Nephron (organoid): ENCODE results near the gene SNX30.

Experiments
- H3K27ac Mint-ChIP-seq, 3 experiments: 2 replicates each; pipeline ENCODE4 v1.8.0; 2020; ENCODE audit warnings: mixed read lengths in 3 of 3, mild to moderate bottlenecking in 2 of 3, moderate library complexity in 1 of 3
- H3K27me3 Mint-ChIP-seq: 2 replicates; pipeline ENCODE4 v1.8.0; 2021; ENCODE audit warnings: low read depth, mild to moderate bottlenecking, moderate library complexity, mixed read lengths
- H3K36me3 Mint-ChIP-seq: 2 replicates; pipeline ENCODE4 v1.8.0; 2020; ENCODE audit warnings: low read depth, mixed read lengths
- H3K4me1 Mint-ChIP-seq: 2 replicates; pipeline ENCODE4 v1.8.0; 2020; ENCODE audit warnings: mixed read lengths
- H3K4me3 Mint-ChIP-seq, 3 experiments: 2 replicates each; pipeline ENCODE4 v1.8.0; 2020; ENCODE audit warnings: mild to moderate bottlenecking in 3 of 3, mixed read lengths in 3 of 3, moderate library complexity in 2 of 3
- H3K9me3 Mint-ChIP-seq: 2 replicates; pipeline ENCODE4 v1.8.0; 2020; ENCODE audit warnings: mixed read lengths
- TF ChIP-seq, protein P1 (sequence below), 3 experiments: fragments of 200-600 bp; sonication (generic); IDR thresholded peaks; one replicate each; pipeline ENCODE4 v1.5.0; 2021; ENCODE audit warnings: antibody characterized with exemption in 3 of 3; ENCODE audit not compliant: unreplicated experiment in 3 of 3

The SNX30 gene

DNA sequence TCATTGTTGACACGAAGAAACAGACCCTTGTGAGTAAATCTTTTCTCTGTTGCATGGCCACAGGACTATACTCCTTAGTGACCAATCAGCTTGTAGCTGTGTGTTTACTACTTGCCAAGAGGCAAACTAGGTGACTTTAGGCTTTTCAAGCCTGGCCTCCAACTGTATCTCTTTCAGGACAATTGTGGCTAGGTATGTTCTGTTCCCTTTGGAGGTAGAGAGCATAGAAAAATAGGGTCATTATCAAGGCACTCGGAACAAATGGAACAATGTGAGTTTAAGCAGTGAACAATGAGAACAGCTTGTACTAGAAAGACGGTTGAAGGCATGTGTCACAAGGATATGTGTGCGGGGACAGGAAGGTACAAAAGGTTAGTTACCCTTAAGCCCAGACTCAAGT, 92.0 kb downstream of the SNX30 start:
- Mint-ChIP-seq H3K4me1 (peaks cover 21% of the 10 kb centered on the region), H3K9me3 (no peaks in the 10 kb centered on the region), H3K4me3 (no peak overlapping the region), H3K27ac (no peak overlapping the region), H3K27me3 (no peaks in the 10 kb centered on the region), H3K36me3 (peaks cover 38% of the 10 kb centered on the region)
- TF ChIP-seq, protein P1, sequence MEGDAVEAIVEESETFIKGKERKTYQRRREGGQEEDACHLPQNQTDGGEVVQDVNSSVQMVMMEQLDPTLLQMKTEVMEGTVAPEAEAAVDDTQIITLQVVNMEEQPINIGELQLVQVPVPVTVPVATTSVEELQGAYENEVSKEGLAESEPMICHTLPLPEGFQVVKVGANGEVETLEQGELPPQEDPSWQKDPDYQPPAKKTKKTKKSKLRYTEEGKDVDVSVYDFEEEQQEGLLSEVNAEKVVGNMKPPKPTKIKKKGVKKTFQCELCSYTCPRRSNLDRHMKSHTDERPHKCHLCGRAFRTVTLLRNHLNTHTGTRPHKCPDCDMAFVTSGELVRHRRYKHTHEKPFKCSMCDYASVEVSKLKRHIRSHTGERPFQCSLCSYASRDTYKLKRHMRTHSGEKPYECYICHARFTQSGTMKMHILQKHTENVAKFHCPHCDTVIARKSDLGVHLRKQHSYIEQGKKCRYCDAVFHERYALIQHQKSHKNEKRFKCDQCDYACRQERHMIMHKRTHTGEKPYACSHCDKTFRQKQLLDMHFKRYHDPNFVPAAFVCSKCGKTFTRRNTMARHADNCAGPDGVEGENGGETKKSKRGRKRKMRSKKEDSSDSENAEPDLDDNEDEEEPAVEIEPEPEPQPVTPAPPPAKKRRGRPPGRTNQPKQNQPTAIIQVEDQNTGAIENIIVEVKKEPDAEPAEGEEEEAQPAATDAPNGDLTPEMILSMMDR (IDR thresholded peaks at IDR 0.05; ENCODE audit: unreplicated experiment in 3 of 3), result no peak

DNA sequence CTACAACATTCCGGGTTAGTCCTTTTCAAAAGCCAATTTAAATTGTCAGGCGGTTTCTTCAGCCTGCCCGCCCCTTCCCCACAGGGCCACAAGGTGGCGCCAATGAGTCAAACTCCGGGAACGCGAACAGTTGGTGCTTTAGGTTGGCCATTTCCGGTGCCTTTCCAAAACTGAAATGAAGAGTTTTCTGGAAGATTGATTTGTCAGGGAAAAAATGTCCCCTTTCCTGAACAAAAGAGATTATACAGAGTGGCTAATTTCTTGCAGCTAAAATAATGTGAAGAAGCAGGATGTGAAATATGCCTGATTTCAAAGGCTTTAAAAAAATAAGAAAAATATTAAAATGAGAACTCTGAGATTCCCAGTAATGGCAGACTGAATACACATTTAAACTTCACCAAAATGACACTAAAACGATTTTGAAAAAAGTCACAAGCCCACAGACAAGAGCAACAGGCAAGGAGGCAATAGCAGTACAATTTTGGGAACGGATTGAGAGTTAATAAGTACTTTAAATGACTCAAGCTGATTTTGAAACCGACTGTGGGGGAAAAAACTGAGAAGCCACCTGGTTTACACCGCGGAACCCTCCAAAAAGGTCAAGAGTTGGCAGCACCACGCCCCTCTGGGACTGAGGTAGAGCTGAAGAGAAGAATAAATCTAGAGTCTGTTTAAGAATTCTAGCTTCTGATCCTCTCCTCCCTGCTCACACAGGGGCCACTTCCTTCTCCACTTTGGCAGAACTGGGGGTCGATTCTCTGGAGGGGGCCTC, 94.4 kb downstream of the SNX30 start:
- Mint-ChIP-seq H3K4me1 (peaks cover 16% of the 10 kb centered on the region), H3K36me3 (peaks cover 17% of the 10 kb centered on the region), H3K9me3 (no peaks in the 10 kb centered on the region), H3K27me3 (no peaks in the 10 kb centered on the region), H3K27ac (no peak overlapping the region), H3K4me3 (no peak overlapping the region)
- TF ChIP-seq, protein P1 (IDR thresholded peaks at IDR 0.05; ENCODE audit: unreplicated experiment in 3 of 3), result peak; percentile 96 to 98 (median 97)

- Mint-ChIP-seq H3K4me1 (peaks cover 16% of the 10 kb centered on the region), H3K27me3 (no peaks in the 10 kb centered on the region), H3K9me3 (no peaks in the 10 kb centered on the region), H3K4me3 (no peak overlapping the region), H3K36me3 (peaks cover 14% of the 10 kb centered on the region), H3K27ac (no peak overlapping the region)
- TF ChIP-seq, protein P1 (IDR thresholded peaks at IDR 0.05; ENCODE audit: unreplicated experiment in 3 of 3), result no peak
These were observed 96.2 kb downstream of the SNX30 start for GRCh38 chr9:112846528-112847488.

GRCh38 chr9:112848316-112849151, 98.0 kb downstream of the SNX30 start:
- Mint-ChIP-seq H3K27ac (no peak overlapping the region), H3K9me3 (no peaks in the 10 kb centered on the region), H3K4me3 (no peak overlapping the region), H3K27me3 (no peaks in the 10 kb centered on the region), H3K4me1 (peaks cover 28% of the 10 kb centered on the region), H3K36me3 (peaks cover 24% of the 10 kb centered on the region)
- TF ChIP-seq, protein P1 (IDR thresholded peaks at IDR 0.05; ENCODE audit: unreplicated experiment in 3 of 3), result no peak

- TF ChIP-seq, protein P1 (IDR thresholded peaks at IDR 0.05; ENCODE audit: unreplicated experiment in 3 of 3), result no peak
- no peaks in the 10 kb centered on the region for H3K27me3 Mint-ChIP-seq
- no peak overlapping the region for H3K27ac Mint-ChIP-seq
- H3K4me3 Mint-ChIP-seq, result no peak overlapping the region
- no peaks in the 10 kb centered on the region for H3K9me3 Mint-ChIP-seq
- peaks cover 29% of the 10 kb centered on the region for H3K4me1 Mint-ChIP-seq
- H3K36me3 Mint-ChIP-seq, result peaks cover 26% of the 10 kb centered on the region
These were observed 98.9 kb downstream of the SNX30 start for GRCh38 chr9:112849363-112849922.
